22Rv1 (cell line): Measurements from ENCODE around the gene COL4A2.

ENCODE experiments used
- ZFX ChIP-seq: fragments of 450-650 bp; IDR thresholded peaks from 2 replicates; pipeline ENCODE4 v1.6.1; 2017; ENCODE audit warnings: antibody characterized with exemption, borderline replicate concordance
- TF ChIP-seq, protein P1 (sequence below): fragments of 450-650 bp; IDR thresholded peaks from 2 replicates; pipeline ENCODE4 v1.5.1; 2017; ENCODE audit warnings: mild to moderate bottlenecking

GRCh38 chr13:110309661-110310524, 2.8 kb downstream of the COL4A2 start:
- TF ChIP-seq, protein P1, sequence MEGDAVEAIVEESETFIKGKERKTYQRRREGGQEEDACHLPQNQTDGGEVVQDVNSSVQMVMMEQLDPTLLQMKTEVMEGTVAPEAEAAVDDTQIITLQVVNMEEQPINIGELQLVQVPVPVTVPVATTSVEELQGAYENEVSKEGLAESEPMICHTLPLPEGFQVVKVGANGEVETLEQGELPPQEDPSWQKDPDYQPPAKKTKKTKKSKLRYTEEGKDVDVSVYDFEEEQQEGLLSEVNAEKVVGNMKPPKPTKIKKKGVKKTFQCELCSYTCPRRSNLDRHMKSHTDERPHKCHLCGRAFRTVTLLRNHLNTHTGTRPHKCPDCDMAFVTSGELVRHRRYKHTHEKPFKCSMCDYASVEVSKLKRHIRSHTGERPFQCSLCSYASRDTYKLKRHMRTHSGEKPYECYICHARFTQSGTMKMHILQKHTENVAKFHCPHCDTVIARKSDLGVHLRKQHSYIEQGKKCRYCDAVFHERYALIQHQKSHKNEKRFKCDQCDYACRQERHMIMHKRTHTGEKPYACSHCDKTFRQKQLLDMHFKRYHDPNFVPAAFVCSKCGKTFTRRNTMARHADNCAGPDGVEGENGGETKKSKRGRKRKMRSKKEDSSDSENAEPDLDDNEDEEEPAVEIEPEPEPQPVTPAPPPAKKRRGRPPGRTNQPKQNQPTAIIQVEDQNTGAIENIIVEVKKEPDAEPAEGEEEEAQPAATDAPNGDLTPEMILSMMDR, result no peak
- no peak for TF ChIP-seq ZFX
